ENCODE results near the gene HTR7.
A peak's percentile ranks its signal among the peaks of the same experiment; 100 is the strongest.

The HTR7 gene

GRCh38 chr10:90847436-90847835, 10.4 kb downstream of the HTR7 start:
- no peak overlapping the region for H3K4me3 ChIP-seq (replicated peaks in 1 of 2; ENCODE audit: low read depth in 2 of 2, low read length in 2 of 2)
- peak; percentile 62 to 75 for DNase-seq (ENCODE audit: low read depth in 2 of 2)
- no peak for TF ChIP-seq CTCF (IDR thresholded peaks at IDR 0.05; ENCODE audit: low read depth, low read length)

GRCh38 chr10:90846746-90847145, 11.1 kb downstream of the HTR7 start:
- H3K4me3 ChIP-seq (replicated peaks in 1 of 2; ENCODE audit: low read depth in 2 of 2, low read length in 2 of 2): no peak overlapping the region
- peak; percentile 22 to 65 for DNase-seq (ENCODE audit: low read depth in 2 of 2)
- TF ChIP-seq CTCF (IDR thresholded peaks at IDR 0.05; ENCODE audit: low read depth, low read length): no peak

GRCh38 chr10:90845726-90846125, 12.1 kb downstream of the HTR7 start:
- H3K4me3 ChIP-seq (replicated peaks in 1 of 2; ENCODE audit: low read depth in 2 of 2, low read length in 2 of 2): no peak overlapping the region
- no peak for TF ChIP-seq CTCF (IDR thresholded peaks at IDR 0.05; ENCODE audit: low read depth, low read length)
- no peak for DNase-seq (ENCODE audit: low read depth in 2 of 2)

GRCh38 chr10:90842725-90843124, 15.1 kb downstream of the HTR7 start:
- H3K4me3 ChIP-seq (replicated peaks in 1 of 2; ENCODE audit: low read depth in 2 of 2, low read length in 2 of 2): no peak overlapping the region
- TF ChIP-seq CTCF (IDR thresholded peaks at IDR 0.05; ENCODE audit: low read depth, low read length): no peak
- peak in 1 of 2 donors; percentile 81 for DNase-seq (ENCODE audit: low read depth in 2 of 2)

- no peak for TF ChIP-seq CTCF (IDR thresholded peaks at IDR 0.05; ENCODE audit: low read depth, low read length)
- no peak for DNase-seq (ENCODE audit: low read depth in 2 of 2)
- no peak overlapping the region for H3K4me3 ChIP-seq (replicated peaks in 1 of 2; ENCODE audit: low read depth in 2 of 2, low read length in 2 of 2)
Measured at GRCh38 chr10:90837486-90837885, 20.4 kb downstream of the HTR7 start.

- DNase-seq (ENCODE audit: low read depth in 2 of 2): no peak
- H3K4me3 ChIP-seq (replicated peaks in 1 of 2; ENCODE audit: low read depth in 2 of 2, low read length in 2 of 2): no peak overlapping the region
- no peak for TF ChIP-seq CTCF (IDR thresholded peaks at IDR 0.05; ENCODE audit: low read depth, low read length)
Measured at GRCh38 chr10:90834326-90834725, 23.5 kb downstream of the HTR7 start.

GRCh38 chr10:90832111-90832510, 25.7 kb downstream of the HTR7 start:
- TF ChIP-seq CTCF (IDR thresholded peaks at IDR 0.05; ENCODE audit: low read depth, low read length): no peak
- H3K4me3 ChIP-seq (replicated peaks in 1 of 2; ENCODE audit: low read depth in 2 of 2, low read length in 2 of 2): no peak overlapping the region
- DNase-seq (ENCODE audit: low read depth in 2 of 2): no peak
